HepG2 (cell line): Measurements from ENCODE around the gene BET1. TPM values are rescaled to one million over a fixed set of nuclear protein-coding genes. Genes with fewer than 3 reads are reported as not detected.

Experiments
- AKNA ChIP-seq: sonication (generic); formaldehyde crosslinking; IDR thresholded peaks from 2 replicates; pipeline ENCODE4 v1.4.0; 2020; ENCODE audit warnings: missing genetic modification reagents, borderline replicate concordance
- ARNTL ChIP-seq: sonication (generic); formaldehyde crosslinking; IDR thresholded peaks from 2 replicates; pipeline ENCODE4 v1.4.0; 2020; ENCODE audit warnings: mild to moderate bottlenecking, missing genetic modification reagents
- FOXP4 ChIP-seq: sonication (generic); formaldehyde crosslinking; IDR thresholded peaks from 2 replicates; pipeline ENCODE4 v1.4.0; 2020; ENCODE audit warnings: missing genetic modification reagents
- HHEX ChIP-seq: IDR thresholded peaks from 2 replicates; pipeline ENCODE4 v1.6.1; 2016; ENCODE audit warnings: control low read depth
- HOXA3 ChIP-seq: sonication (generic); formaldehyde crosslinking; IDR thresholded peaks from 2 replicates; pipeline ENCODE4 v1.5.0; 2020; ENCODE audit warnings: missing genetic modification reagents
- SPEN ChIP-seq: sonication (generic); formaldehyde crosslinking; IDR thresholded peaks from 2 replicates; pipeline ENCODE4 v1.5.1; 2020; ENCODE audit warnings: low read depth, mild to moderate bottlenecking, missing genetic modification reagents
- THYN1 ChIP-seq: sonication (generic); formaldehyde crosslinking; IDR thresholded peaks from 2 replicates; pipeline ENCODE4 v1.8.1; 2023; ENCODE audit warnings: low read depth, mild to moderate bottlenecking, moderate library complexity, missing genetic modification reagents, borderline replicate concordance
- ZNF17 ChIP-seq: sonication (generic); formaldehyde crosslinking; IDR thresholded peaks from 2 replicates; pipeline ENCODE4 v1.5.0; 2020; ENCODE audit warnings: mild to moderate bottlenecking, missing genetic modification reagents
- ZNF772 ChIP-seq: sonication (generic); formaldehyde crosslinking; IDR thresholded peaks from 2 replicates; pipeline ENCODE4 v1.5.0; 2020; ENCODE audit warnings: mild to moderate bottlenecking, missing genetic modification reagents
- ZNF879 ChIP-seq: sonication (generic); formaldehyde crosslinking; IDR thresholded peaks from 2 replicates; pipeline ENCODE4 v1.8.1; 2023; ENCODE audit warnings: missing genetic modification reagents
- ZNF891 ChIP-seq: sonication (generic); formaldehyde crosslinking; IDR thresholded peaks from 2 replicates; pipeline ENCODE4 v1.5.0; 2020; ENCODE audit warnings: mild to moderate bottlenecking, missing genetic modification reagents
- polyA plus RNA-seq, 8 experiments: library from polyadenylated mRNA; depleted of rRNA in 3 of 8; stranded (reverse) in 7 of 8; unstranded in 1 of 8; fragments of >200 nt; fragmentation: Illumina TruSeq in 4 of 8; extraction: Trizol in 4 of 8; gene quantifications; 2 replicates each; pipeline versions ENCODE4 v1.2.1 to v1.2.3, GENCODE V29; 2011 to 2016; ENCODE audit warnings: low read depth in 4 of 8, missing spikeins in 1 of 8, mixed read lengths in 1 of 8; ENCODE audit not compliant: insufficient read depth in 1 of 8
- total RNA-seq, 5 experiments: library from RNA; depleted of rRNA; stranded (reverse); fragments of >200 nt; fragmentation: Illumina TruSeq; extraction: Trizol; gene quantifications; 2 replicates each; pipeline ENCODE4 v1.2.3, GENCODE V29; 2016; ENCODE audit warnings: low read depth in 1 of 5
- TF ChIP-seq, protein P1 (sequence below): IDR thresholded peaks from 2 replicates; pipeline ENCODE4 v1.6.1; 2012; ENCODE audit warnings: inconsistent platforms
- TF ChIP-seq, protein P2 (sequence below): IDR thresholded peaks from 2 replicates; pipeline ENCODE4 v1.6.1; 2016; ENCODE audit warnings: low read depth, control low read depth
- TF ChIP-seq, protein P3 (sequence below): sonication (generic); formaldehyde crosslinking; IDR thresholded peaks from 2 replicates; pipeline ENCODE4 v1.5.1; 2020; ENCODE audit warnings: mild to moderate bottlenecking, missing genetic modification reagents, moderate library complexity

Gene BET1
- total and polyA plus RNA-seq, 2 of the 13 experiments (the other 11 are each of a cell fraction or from before 2014, with no cell fraction given) = 23.8 to 33.7 TPM

GRCh38 chr7:94004024-94004951 is at the start of gene BET1 (continued):
- TF ChIP-seq AKNA (0 out of 2 replicates have a peak, but pooled peaks have one; percentile 55), FOXP4 (peak; percentile 46; the same call in 1 of the 2 replicates), SPEN (CRISPR knock-in tag) (peak; percentile 71), HOXA3 (CRISPR knock-in tag) (peak; percentile 92), THYN1 (CRISPR knock-in tag) (no peak), ZNF891 (CRISPR knock-in tag) (peak; percentile 91), ZNF17 (CRISPR knock-in tag) (no peak), ARNTL (CRISPR knock-in tag) (peak; percentile 49; the same call in 1 of the 2 replicates), HHEX (CRISPR knock-in tag) (no peak), ZNF879 (CRISPR knock-in tag) (no peak), ZNF772 (CRISPR knock-in tag) (peak; percentile 73)
- TF ChIP-seq, protein P1, sequence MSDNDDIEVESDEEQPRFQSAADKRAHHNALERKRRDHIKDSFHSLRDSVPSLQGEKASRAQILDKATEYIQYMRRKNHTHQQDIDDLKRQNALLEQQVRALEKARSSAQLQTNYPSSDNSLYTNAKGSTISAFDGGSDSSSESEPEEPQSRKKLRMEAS = peak; percentile 76
- TF ChIP-seq, protein P2, sequence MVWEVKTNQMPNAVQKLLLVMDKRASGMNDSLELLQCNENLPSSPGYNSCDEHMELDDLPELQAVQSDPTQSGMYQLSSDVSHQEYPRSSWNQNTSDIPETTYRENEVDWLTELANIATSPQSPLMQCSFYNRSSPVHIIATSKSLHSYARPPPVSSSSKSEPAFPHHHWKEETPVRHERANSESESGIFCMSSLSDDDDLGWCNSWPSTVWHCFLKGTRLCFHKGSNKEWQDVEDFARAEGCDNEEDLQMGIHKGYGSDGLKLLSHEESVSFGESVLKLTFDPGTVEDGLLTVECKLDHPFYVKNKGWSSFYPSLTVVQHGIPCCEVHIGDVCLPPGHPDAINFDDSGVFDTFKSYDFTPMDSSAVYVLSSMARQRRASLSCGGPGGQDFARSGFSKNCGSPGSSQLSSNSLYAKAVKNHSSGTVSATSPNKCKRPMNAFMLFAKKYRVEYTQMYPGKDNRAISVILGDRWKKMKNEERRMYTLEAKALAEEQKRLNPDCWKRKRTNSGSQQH (CRISPR knock-in tag) = no peak
- TF ChIP-seq, protein P3, sequence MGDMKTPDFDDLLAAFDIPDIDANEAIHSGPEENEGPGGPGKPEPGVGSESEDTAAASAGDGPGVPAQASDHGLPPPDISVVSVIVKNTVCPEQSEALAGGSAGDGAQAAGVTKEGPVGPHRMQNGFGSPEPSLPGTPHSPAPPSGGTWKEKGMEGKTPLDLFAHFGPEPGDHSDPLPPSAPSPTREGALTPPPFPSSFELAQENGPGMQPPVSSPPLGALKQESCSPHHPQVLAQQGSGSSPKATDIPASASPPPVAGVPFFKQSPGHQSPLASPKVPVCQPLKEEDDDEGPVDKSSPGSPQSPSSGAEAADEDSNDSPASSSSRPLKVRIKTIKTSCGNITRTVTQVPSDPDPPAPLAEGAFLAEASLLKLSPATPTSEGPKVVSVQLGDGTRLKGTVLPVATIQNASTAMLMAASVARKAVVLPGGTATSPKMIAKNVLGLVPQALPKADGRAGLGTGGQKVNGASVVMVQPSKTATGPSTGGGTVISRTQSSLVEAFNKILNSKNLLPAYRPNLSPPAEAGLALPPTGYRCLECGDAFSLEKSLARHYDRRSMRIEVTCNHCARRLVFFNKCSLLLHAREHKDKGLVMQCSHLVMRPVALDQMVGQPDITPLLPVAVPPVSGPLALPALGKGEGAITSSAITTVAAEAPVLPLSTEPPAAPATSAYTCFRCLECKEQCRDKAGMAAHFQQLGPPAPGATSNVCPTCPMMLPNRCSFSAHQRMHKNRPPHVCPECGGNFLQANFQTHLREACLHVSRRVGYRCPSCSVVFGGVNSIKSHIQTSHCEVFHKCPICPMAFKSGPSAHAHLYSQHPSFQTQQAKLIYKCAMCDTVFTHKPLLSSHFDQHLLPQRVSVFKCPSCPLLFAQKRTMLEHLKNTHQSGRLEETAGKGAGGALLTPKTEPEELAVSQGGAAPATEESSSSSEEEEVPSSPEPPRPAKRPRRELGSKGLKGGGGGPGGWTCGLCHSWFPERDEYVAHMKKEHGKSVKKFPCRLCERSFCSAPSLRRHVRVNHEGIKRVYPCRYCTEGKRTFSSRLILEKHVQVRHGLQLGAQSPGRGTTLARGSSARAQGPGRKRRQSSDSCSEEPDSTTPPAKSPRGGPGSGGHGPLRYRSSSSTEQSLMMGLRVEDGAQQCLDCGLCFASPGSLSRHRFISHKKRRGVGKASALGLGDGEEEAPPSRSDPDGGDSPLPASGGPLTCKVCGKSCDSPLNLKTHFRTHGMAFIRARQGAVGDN = peak; percentile 77
